Type B pancreatic cell (in vitro differentiated cells): ENCODE data around the gene PER1. TPM values are rescaled to one million over a fixed set of nuclear protein-coding genes. Genes with fewer than 3 reads are reported as not detected.

ENCODE experiments used
- DNase-seq: peaks from one replicate; pipeline ENCODE4 v3.0.0; 2021; ENCODE audit warnings: mixed read lengths; ENCODE audit not compliant: unreplicated experiment; ENCODE audit errors: extremely low spot score
- H3K27ac Mint-ChIP-seq: 2 replicates; pipeline ENCODE4 v1.8.0; 2021; ENCODE audit warnings: mild to moderate bottlenecking, mixed read lengths
- H3K27me3 Mint-ChIP-seq: 2 replicates; pipeline ENCODE4 v1.8.0; 2021; ENCODE audit warnings: mixed read lengths
- H3K36me3 Mint-ChIP-seq: 2 replicates; pipeline ENCODE4 v1.8.0; 2021; ENCODE audit warnings: mixed read lengths
- H3K4me1 Mint-ChIP-seq: one replicate; pipeline ENCODE4 v1.8.0; 2021; ENCODE audit warnings: mixed read lengths; ENCODE audit not compliant: unreplicated experiment
- H3K4me3 Mint-ChIP-seq: 2 replicates; pipeline ENCODE4 v1.8.0; 2021; ENCODE audit warnings: mild to moderate bottlenecking, mixed read lengths
- H3K9me3 Mint-ChIP-seq: 2 replicates; pipeline ENCODE4 v1.8.0; 2021; ENCODE audit warnings: mixed read lengths
- CTCF ChIP-seq: fragments of 200-600 bp; sonication (generic); conservative IDR thresholded peaks from 2 replicates; pipeline ENCODE4 v1.5.0; 2021; ENCODE audit warnings: antibody characterized with exemption, mild to moderate bottlenecking
- total RNA-seq: library from RNA; stranded (reverse); gene quantifications from 2 replicates; pipeline ENCODE4 v1.2.1, GENCODE V29; 2021; ENCODE audit warnings: low replicate concordance

Gene PER1
- total RNA-seq, 1 donor from 2014 or later: 33.2 TPM

GRCh38 chr17:8117367-8117979 lies 34.7 kb downstream of the PER1 start:
- no peaks in the 10 kb centered on the region for H3K9me3 Mint-ChIP-seq
- DNase-seq: no peak
- peak overlapping the region; percentile 98 for H3K27ac Mint-ChIP-seq
- H3K36me3 Mint-ChIP-seq: peaks cover 5% of the 10 kb centered on the region
- H3K4me1 Mint-ChIP-seq: peaks cover 30% of the 10 kb centered on the region
- TF ChIP-seq CTCF: no peak
- H3K27me3 Mint-ChIP-seq: peaks cover 81% of the 10 kb centered on the region
- H3K4me3 Mint-ChIP-seq: peak overlapping the region; percentile 91

GRCh38 chr17:8116776-8117175 lies 35.4 kb downstream of the PER1 start:
- DNase-seq: no peak
- Mint-ChIP-seq H3K4me1 (peaks cover 30% of the 10 kb centered on the region), H3K4me3 (peak overlapping the region; percentile 63), H3K27ac (no peak overlapping the region), H3K36me3 (peaks cover 5% of the 10 kb centered on the region), H3K9me3 (no peaks in the 10 kb centered on the region), H3K27me3 (peaks cover 85% of the 10 kb centered on the region)
- no peak for TF ChIP-seq CTCF

GRCh38 chr17:8110907-8111306 lies 41.3 kb downstream of the PER1 start:
- H3K36me3 Mint-ChIP-seq: no peaks in the 10 kb centered on the region
- H3K4me3 Mint-ChIP-seq: peak overlapping the region; percentile 72
- DNase-seq: no peak
- TF ChIP-seq CTCF: no peak
- peak overlapping the region; percentile 21 for H3K27ac Mint-ChIP-seq
- H3K27me3 Mint-ChIP-seq: peaks cover 82% of the 10 kb centered on the region
- H3K4me1 Mint-ChIP-seq: no peaks in the 10 kb centered on the region
- no peaks in the 10 kb centered on the region for H3K9me3 Mint-ChIP-seq

GRCh38 chr17:8110456-8110804 lies 41.8 kb downstream of the PER1 start:
- peak; percentile 16 for TF ChIP-seq CTCF
- Mint-ChIP-seq H3K27ac (no peak overlapping the region), H3K4me3 (peak overlapping the region; percentile 72), H3K27me3 (peaks cover 82% of the 10 kb centered on the region), H3K4me1 (no peaks in the 10 kb centered on the region), H3K36me3 (no peaks in the 10 kb centered on the region), H3K9me3 (no peaks in the 10 kb centered on the region)
- DNase-seq: no peak

GRCh38 chr17:8109661-8110455 lies 42.3 kb downstream of the PER1 start:
- H3K4me1 Mint-ChIP-seq: no peaks in the 10 kb centered on the region
- no peaks in the 10 kb centered on the region for H3K9me3 Mint-ChIP-seq
- H3K4me3 Mint-ChIP-seq: peak overlapping the region; percentile 78
- H3K27me3 Mint-ChIP-seq: peaks cover 82% of the 10 kb centered on the region
- no peak for DNase-seq
- no peaks in the 10 kb centered on the region for H3K36me3 Mint-ChIP-seq
- peak; percentile 92 for TF ChIP-seq CTCF
- no peak overlapping the region for H3K27ac Mint-ChIP-seq
